ENCODE results near the gene AKIRIN1.

GRCh38 chr1:38989979-38990378 is 1.1 kb upstream of the AKIRIN1 start:
- TF ChIP-seq CTCF (IDR thresholded peaks at IDR 0.05) (no peak), POLR2AphosphoS5 (IDR thresholded peaks at IDR 0.05) (no peak), EP300 (IDR thresholded peaks at IDR 0.05) (no peak), POLR2A (IDR thresholded peaks at IDR 0.05; ENCODE audit: low read depth) (no peak)
